GM10248 (cell line): ENCODE measurements around the gene TREM1.

Source experiments
- CTCF ChIA-PET: fragments of 300-600 bp; sonication (Branson Sonifier 250); formaldehyde crosslinking; extraction: SDS; loops from one replicate; lab custom pipeline; 2021; ENCODE audit warnings: antibody characterized with exemption; lab: Yijun Ruan, JAX
- POLR2A ChIA-PET: fragments of 350-650 bp; sonication (Branson Sonifier 250); formaldehyde crosslinking; extraction: SDS; loops from one replicate; lab custom pipeline; 2020; ENCODE audit warnings: antibody characterized with exemption; lab: Yijun Ruan, JAX
- DNase-seq: peaks from one replicate; pipeline ENCODE4 v3.0.0; 2012; ENCODE audit errors: extremely low spot score
- TF ChIP-seq, protein P1 (sequence below): IDR thresholded peaks from 2 replicates; pipeline ENCODE4 v1.5.1; 2012; ENCODE audit warnings: mild to moderate bottlenecking, low read depth; ENCODE audit errors: extremely low read depth, missing control alignments, control extremely low read depth

TREM1 gene

DNA sequence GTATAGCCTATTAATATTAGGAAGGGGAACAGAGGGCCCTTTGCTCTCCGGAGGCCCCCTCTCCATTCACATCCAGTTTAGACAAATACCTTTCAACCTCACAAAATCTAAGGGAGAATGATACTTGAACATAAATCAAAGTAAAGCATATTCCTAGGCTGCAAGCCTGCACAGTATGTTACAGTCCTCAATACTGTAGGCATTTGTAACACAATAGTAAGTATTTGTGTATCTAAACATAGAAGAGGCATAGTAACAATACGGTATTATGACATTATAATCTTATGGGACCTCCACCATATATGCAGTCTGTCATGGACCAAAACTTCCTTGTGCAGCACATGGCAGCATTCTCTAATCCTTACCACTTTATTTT is 2.3 kb upstream of the TREM1 start:
- CTCF ChIA-PET: interaction anchor here (0.6 to 6.1 kb wide), 7 partner anchors 8 to 40 kb away, joined by 3 to 37 read pairs (median 7); no protein-coding TSS in a partner anchor
- TF ChIP-seq, protein P1, sequence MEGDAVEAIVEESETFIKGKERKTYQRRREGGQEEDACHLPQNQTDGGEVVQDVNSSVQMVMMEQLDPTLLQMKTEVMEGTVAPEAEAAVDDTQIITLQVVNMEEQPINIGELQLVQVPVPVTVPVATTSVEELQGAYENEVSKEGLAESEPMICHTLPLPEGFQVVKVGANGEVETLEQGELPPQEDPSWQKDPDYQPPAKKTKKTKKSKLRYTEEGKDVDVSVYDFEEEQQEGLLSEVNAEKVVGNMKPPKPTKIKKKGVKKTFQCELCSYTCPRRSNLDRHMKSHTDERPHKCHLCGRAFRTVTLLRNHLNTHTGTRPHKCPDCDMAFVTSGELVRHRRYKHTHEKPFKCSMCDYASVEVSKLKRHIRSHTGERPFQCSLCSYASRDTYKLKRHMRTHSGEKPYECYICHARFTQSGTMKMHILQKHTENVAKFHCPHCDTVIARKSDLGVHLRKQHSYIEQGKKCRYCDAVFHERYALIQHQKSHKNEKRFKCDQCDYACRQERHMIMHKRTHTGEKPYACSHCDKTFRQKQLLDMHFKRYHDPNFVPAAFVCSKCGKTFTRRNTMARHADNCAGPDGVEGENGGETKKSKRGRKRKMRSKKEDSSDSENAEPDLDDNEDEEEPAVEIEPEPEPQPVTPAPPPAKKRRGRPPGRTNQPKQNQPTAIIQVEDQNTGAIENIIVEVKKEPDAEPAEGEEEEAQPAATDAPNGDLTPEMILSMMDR: no peak
- POLR2A ChIA-PET: no interaction called here
- DNase-seq: no peak

DNA sequence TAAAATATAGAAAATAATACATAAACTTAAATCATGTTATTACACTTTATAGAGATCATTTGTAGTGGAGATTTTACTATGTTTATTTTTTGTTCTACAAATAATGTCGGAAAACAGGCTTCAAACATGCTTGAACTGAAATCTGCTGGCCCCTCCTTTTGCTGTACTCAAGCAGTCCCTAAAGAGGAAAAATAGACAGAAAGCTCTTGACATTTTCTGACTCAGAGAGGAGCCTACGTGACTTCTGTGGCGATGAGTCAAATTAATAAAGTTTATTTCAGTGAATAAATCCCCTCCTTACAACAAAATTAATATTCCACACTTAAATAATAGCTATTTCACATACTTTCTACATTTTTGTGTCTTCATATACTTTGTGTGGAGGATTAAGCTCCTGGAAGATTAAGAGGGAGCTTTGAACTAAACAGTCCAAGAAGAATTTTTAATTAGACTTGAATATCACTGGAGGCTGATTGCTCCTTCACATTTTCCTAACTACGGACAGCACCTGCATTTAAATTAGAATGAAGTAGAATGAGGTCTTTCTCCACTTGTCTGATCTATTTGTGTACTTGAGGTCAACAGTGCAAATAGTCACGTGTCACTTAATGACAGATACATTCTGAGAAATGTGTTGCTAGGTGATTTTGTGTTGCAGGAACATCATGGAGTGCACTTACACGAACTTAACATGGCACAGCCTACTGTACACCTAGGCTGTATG is 1.7 kb upstream of the TREM1 start:
- TF ChIP-seq, protein P1: no peak
- peak; percentile 45 for DNase-seq
- CTCF ChIA-PET: interaction anchor here (0.9 to 6.1 kb wide), 11 partner anchors 8 to 106 kb away, joined by 3 to 37 read pairs (median 3); partner anchors contain the start of gene TREML2
- POLR2A ChIA-PET: no interaction called here

DNA sequence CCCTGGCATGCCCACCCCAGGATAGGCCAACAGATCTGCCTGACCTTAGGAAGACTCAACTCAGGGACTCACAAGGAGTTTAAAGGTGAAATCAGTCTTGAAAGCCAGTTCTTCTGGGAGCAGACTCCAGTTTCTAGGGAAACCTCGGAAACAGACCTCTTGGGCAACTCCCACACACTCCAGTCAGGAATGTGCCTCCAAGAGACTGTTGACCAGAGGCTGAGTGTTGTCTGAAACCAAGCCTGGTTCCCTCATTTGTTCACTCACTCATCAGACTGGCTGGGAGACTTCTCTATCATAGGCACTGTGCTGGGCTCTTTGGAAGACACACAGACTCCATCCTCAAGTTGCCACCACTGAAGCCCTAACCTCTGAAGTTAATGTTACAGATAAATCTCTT is 1.8 kb downstream of the TREM1 start:
- ChIA-PET POLR2A (no interaction called here), CTCF (interaction anchor here (1.1 to 6.1 kb wide), 4 partner anchors 11 to 22 kb away, joined by 3 to 37 read pairs (median 4); no protein-coding TSS in a partner anchor)
- TF ChIP-seq, protein P1: no peak
- DNase-seq: no peak

DNA sequence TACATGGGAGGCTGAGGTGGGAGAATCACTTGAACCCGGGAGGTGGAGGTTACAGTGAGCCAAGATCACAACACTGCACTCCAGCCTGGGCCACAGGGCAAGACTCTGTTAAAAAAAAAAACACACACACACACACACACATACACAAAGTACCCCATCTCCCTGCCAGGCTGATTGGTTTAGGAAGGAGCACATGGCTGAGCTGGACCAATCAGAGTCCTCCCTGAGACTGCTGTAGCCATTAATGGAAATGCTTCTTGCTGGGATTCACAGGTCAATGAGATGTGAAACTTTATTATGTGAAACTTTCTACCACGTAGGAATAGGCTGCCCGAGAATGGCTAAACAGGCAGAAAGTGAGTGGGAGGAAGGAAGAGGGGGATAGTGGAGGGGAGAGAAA is 2.9 kb downstream of the TREM1 start:
- no peak for DNase-seq
- TF ChIP-seq, protein P1: no peak
- CTCF ChIA-PET: no interaction called here
- POLR2A ChIA-PET: interaction anchor here (0.5 kb wide), 1 partner anchor 51 kb away, joined by 4 read pairs; no protein-coding TSS in a partner anchor

DNA sequence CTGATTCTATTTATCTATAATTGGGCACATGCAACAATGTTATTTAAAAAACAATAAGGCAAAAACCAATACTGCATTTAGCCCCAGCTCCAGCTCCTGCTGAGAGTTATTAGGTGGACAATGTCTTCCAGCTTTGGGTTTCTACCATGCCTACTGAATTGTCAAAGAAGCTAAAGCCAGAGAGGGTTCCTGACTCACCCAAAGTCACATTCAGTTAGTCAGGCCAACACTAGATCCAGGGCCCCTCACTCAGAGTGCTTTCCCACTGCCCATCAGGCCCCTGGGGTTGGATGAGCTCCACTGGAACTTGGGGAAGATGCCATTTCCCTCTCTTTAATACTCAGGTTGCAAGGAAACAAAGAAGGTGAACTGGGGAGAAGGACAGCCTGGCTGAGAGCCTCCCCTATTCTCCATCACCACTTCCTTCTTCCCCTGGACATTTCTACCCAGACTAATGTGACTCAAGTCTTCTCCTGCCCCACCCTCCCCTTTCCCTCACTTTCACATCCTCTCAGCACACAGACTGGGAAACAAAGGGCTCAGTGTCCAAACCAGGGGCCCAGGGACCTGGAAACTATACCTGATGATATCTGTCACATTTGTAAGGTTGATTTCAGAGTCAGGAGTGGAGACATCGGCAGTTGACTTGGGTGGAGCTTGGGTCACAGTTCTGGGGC is 6.0 kb downstream of the TREM1 start:
- ChIA-PET CTCF (interaction anchor here (1.3 to 1.8 kb wide), 3 partner anchors 26 to 45 kb away, joined by 3 to 8 read pairs (median 3); no protein-coding TSS in a partner anchor), POLR2A (no interaction called here)
- TF ChIP-seq, protein P1: no peak
- DNase-seq: no peak

DNA sequence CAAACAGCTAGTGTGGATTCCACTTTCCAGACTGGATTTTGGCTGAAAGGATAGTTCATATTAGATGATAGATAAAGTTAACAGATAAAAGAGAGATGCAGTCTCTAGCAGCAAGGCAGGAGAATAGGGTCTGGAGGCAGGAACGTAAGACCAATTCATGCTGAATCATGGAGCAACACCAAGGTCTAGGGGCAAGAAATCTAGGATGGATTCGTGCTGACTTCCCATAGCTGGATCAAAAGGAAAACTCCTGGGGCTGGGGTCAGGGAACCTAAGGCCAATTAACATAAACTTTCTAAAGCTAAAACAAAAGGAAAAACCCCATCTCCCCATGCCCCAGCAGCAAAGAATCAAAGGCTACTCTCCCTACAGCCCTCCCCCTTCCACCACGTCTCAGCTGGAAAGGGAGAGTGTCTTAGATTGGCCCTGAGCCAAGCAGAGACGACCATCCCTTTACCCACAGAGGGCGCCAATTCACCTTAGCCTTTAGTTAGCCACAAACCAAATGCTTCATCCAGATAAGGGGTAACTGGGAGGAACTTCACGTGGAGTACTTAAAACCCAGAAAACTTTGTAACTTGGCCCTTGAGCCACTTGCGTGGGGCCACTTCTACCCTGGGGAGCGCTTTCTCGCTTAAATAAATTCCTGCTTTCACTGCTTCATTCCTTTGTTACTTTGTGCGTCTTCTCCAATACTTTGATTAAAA is 7.6 kb downstream of the TREM1 start:
- ChIA-PET CTCF (interaction anchor here (0.6 to 5.1 kb wide), 26 partner anchors 9 to 153 kb away, joined by 3 to 31 read pairs (median 4); partner anchors contain the start of genes NCR2 and TREML4), POLR2A (no interaction called here)
- TF ChIP-seq, protein P1: peak; percentile 54
- DNase-seq: peak; percentile 55
